ENCODE data around the gene CCDC66. TPM values are rescaled to one million over a fixed set of nuclear protein-coding genes. Genes with fewer than 3 reads are reported as not detected.

CCDC66 gene
- total RNA-seq, result 42.7 TPM
- polyA plus RNA-seq, result 27.9 TPM
- long read RNA-seq, donor 1, result 0 reads
- long read RNA-seq, donor 2, partial matches to known transcripts, result 0 of 4 reads
- long read RNA-seq, donor 2, other reads (novel, unspliced or antisense), result 0 of 4 reads
- long read RNA-seq, donor 3, partial matches to known transcripts, result 0 of 2 reads
- long read RNA-seq, donor 3, other reads (novel, unspliced or antisense), result 0 of 2 reads
- long read RNA-seq, donor 4, result 0 reads
- long read RNA-seq, donor 5, partial matches to known transcripts, result 0 of 4 reads
- long read RNA-seq, donor 5, other reads (novel, unspliced or antisense), result 0 of 4 reads
- long read RNA-seq, donor 6, partial matches to known transcripts, result 0 of 2 reads
- long read RNA-seq, donor 6, other reads (novel, unspliced or antisense), result 0 of 2 reads
- long read RNA-seq, donor 7, partial matches to known transcripts, result 0 of 9 reads
- long read RNA-seq, donor 7, other reads (novel, unspliced or antisense), result 6 of 9 reads
- long read RNA-seq, donor 8, partial matches to known transcripts, result 0 of 2 reads
- long read RNA-seq, donor 8, other reads (novel, unspliced or antisense), result 0 of 2 reads
- long read RNA-seq, donor 9, partial matches to known transcripts, result 0 of 1 reads
- long read RNA-seq, donor 9, other reads (novel, unspliced or antisense), result 0 of 1 reads
- long read RNA-seq, donor 10, result 0 reads

- peak; percentile 82 to 96 (median 91) for DNase-seq (ENCODE audit: low read depth in 6 of 9, low spot score in 9 of 9)
- peaks cover 0 to 4% of the 10 kb centered on the region in 2 donors for H3K4me1 ChIP-seq (ENCODE audit: control insufficient read depth in 2 of 2, insufficient read depth in 2 of 2, low read length in 2 of 2)
- H3K27me3 ChIP-seq (ENCODE audit: control insufficient read depth in 2 of 2, insufficient read depth in 1 of 2, low read length in 1 of 2), result no peaks in the 10 kb centered on the region
- no peaks in the 10 kb centered on the region for H3K9me3 ChIP-seq (ENCODE audit: control insufficient read depth in 2 of 2, insufficient read depth in 1 of 2, low read length in 1 of 2)
- peak within 1 kb of the TSS; percentile 62 to 79 for H3K4me3 ChIP-seq (ENCODE audit: low read length in 2 of 2)
- peak within 1 kb of the TSS; percentile 94 to 95 for H3K27ac ChIP-seq (ENCODE audit: low read depth in 1 of 2, low read length in 1 of 2)
- under 1% methylated on average over 54 of the region's 54 CpGs for WGBS
- peaks cover 0 to 22% of the 10 kb centered on the region in 2 donors for H3K36me3 ChIP-seq (ENCODE audit: control insufficient read depth in 2 of 2, insufficient read depth in 2 of 2, low read length in 1 of 2)
Observed at GRCh38 chr3:56556908-56557830, at the start of gene CCDC66. Gene CCDC66 (plus strand): TSS chr3:56557175. CDS start chr3:56557243, 68 bp downstream.

GRCh38 chr3:56519641-56520040, 37.3 kb upstream of the CCDC66 start:
- H3K9me3 ChIP-seq (ENCODE audit: control insufficient read depth in 2 of 2, insufficient read depth in 1 of 2, low read length in 1 of 2), result no peaks in the 10 kb centered on the region

DNA sequence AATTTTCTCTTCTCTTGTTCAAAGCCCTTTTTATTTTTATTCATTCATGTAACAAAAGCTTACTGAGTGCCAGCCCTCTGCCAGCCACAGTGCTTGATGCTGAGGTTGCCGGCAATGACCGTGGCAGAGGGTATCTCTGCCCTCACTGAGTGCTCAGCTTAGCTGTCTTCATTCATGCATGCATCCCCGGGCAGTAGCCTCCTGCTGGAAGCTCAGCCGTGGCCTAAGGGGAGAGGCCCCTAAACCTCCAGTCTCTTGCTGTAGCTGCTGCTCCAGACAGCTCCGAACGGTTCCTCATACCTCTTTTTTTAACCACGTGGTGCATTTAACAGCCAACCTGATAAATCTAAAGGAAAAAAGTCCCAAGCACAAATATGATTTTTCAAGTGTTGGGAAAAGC, 34.6 kb upstream of the CCDC66 start:
- Histone ChIP-seq H3K36me3 (ENCODE audit: control insufficient read depth in 2 of 2, insufficient read depth in 2 of 2, low read length in 1 of 2) (no peaks in the 10 kb centered on the region), H3K4me1 (ENCODE audit: control insufficient read depth in 2 of 2, insufficient read depth in 2 of 2, low read length in 2 of 2) (no peaks in the 10 kb centered on the region), H3K27ac (ENCODE audit: low read depth in 1 of 2, low read length in 1 of 2) (no peak overlapping the region), H3K9me3 (ENCODE audit: control insufficient read depth in 2 of 2, insufficient read depth in 1 of 2, low read length in 1 of 2) (no peaks in the 10 kb centered on the region), H3K4me3 (ENCODE audit: low read length in 2 of 2) (no peak overlapping the region), H3K27me3 (ENCODE audit: control insufficient read depth in 2 of 2, insufficient read depth in 1 of 2, low read length in 1 of 2) (peaks cover 0 to 3% of the 10 kb centered on the region in 2 donors)
- 62% methylated on average over 7 of the region's 7 CpGs for WGBS
- no peak for DNase-seq (ENCODE audit: low read depth in 6 of 9, low spot score in 9 of 9)

More at GRCh38 chr3:56519641-56520040, 37.3 kb upstream of the CCDC66 start:
- no peaks in the 10 kb centered on the region for H3K36me3 ChIP-seq (ENCODE audit: control insufficient read depth in 2 of 2, insufficient read depth in 2 of 2, low read length in 1 of 2)
- H3K27me3 ChIP-seq (ENCODE audit: control insufficient read depth in 2 of 2, insufficient read depth in 1 of 2, low read length in 1 of 2), result peaks cover 0 to 3% of the 10 kb centered on the region in 2 donors
- 91% methylated on average over 1 of the region's 1 CpG for WGBS
- no peaks in the 10 kb centered on the region for H3K4me1 ChIP-seq (ENCODE audit: control insufficient read depth in 2 of 2, insufficient read depth in 2 of 2, low read length in 2 of 2)
- no peak for DNase-seq (ENCODE audit: low read depth in 6 of 9, low spot score in 9 of 9)
- H3K4me3 ChIP-seq (ENCODE audit: low read length in 2 of 2), result no peak overlapping the region
- H3K27ac ChIP-seq (ENCODE audit: low read depth in 1 of 2, low read length in 1 of 2), result no peak overlapping the region

- Histone ChIP-seq H3K4me1 (ENCODE audit: control insufficient read depth in 2 of 2, insufficient read depth in 2 of 2, low read length in 2 of 2) (no peaks in the 10 kb centered on the region), H3K4me3 (ENCODE audit: low read length in 2 of 2) (no peak overlapping the region), H3K9me3 (ENCODE audit: control insufficient read depth in 2 of 2, insufficient read depth in 1 of 2, low read length in 1 of 2) (no peaks in the 10 kb centered on the region), H3K27me3 (ENCODE audit: control insufficient read depth in 2 of 2, insufficient read depth in 1 of 2, low read length in 1 of 2) (peaks cover 0 to 3% of the 10 kb centered on the region in 2 donors), H3K36me3 (ENCODE audit: control insufficient read depth in 2 of 2, insufficient read depth in 2 of 2, low read length in 1 of 2) (no peaks in the 10 kb centered on the region), H3K27ac (ENCODE audit: low read depth in 1 of 2, low read length in 1 of 2) (no peak overlapping the region)
- WGBS, result 84% methylated on average over 1 of the region's 1 CpG
- no peak for DNase-seq (ENCODE audit: low read depth in 6 of 9, low spot score in 9 of 9)
Observed at GRCh38 chr3:56525291-56525690, 31.7 kb upstream of the CCDC66 start.

- no peak for DNase-seq (ENCODE audit: low read depth in 6 of 9, low spot score in 9 of 9)
- Histone ChIP-seq H3K36me3 (ENCODE audit: control insufficient read depth in 2 of 2, insufficient read depth in 2 of 2, low read length in 1 of 2) (no peaks in the 10 kb centered on the region), H3K27ac (ENCODE audit: low read depth in 1 of 2, low read length in 1 of 2) (no peak overlapping the region), H3K27me3 (ENCODE audit: control insufficient read depth in 2 of 2, insufficient read depth in 1 of 2, low read length in 1 of 2) (peaks cover 0 to 2% of the 10 kb centered on the region in 2 donors), H3K4me3 (ENCODE audit: low read length in 2 of 2) (no peak overlapping the region), H3K4me1 (ENCODE audit: control insufficient read depth in 2 of 2, insufficient read depth in 2 of 2, low read length in 2 of 2) (no peaks in the 10 kb centered on the region), H3K9me3 (ENCODE audit: control insufficient read depth in 2 of 2, insufficient read depth in 1 of 2, low read length in 1 of 2) (no peaks in the 10 kb centered on the region)
- WGBS, result 80% methylated on average over 2 of the region's 2 CpGs
Observed at GRCh38 chr3:56536735-56537134, 20.2 kb upstream of the CCDC66 start.

GRCh38 chr3:56547486-56547885, 9.5 kb upstream of the CCDC66 start:
- 20% methylated on average over 3 of the region's 3 CpGs for WGBS
- no peak for DNase-seq (ENCODE audit: low read depth in 6 of 9, low spot score in 9 of 9)
- peaks cover 0 to 6% of the 10 kb centered on the region in 2 donors for H3K27me3 ChIP-seq (ENCODE audit: control insufficient read depth in 2 of 2, insufficient read depth in 1 of 2, low read length in 1 of 2)
- H3K4me3 ChIP-seq (ENCODE audit: low read length in 2 of 2), result no peak overlapping the region
- no peaks in the 10 kb centered on the region for H3K9me3 ChIP-seq (ENCODE audit: control insufficient read depth in 2 of 2, insufficient read depth in 1 of 2, low read length in 1 of 2)
- no peaks in the 10 kb centered on the region for H3K4me1 ChIP-seq (ENCODE audit: control insufficient read depth in 2 of 2, insufficient read depth in 2 of 2, low read length in 2 of 2)
- no peak overlapping the region for H3K27ac ChIP-seq (ENCODE audit: low read depth in 1 of 2, low read length in 1 of 2)
- no peaks in the 10 kb centered on the region for H3K36me3 ChIP-seq (ENCODE audit: control insufficient read depth in 2 of 2, insufficient read depth in 2 of 2, low read length in 1 of 2)

DNA sequence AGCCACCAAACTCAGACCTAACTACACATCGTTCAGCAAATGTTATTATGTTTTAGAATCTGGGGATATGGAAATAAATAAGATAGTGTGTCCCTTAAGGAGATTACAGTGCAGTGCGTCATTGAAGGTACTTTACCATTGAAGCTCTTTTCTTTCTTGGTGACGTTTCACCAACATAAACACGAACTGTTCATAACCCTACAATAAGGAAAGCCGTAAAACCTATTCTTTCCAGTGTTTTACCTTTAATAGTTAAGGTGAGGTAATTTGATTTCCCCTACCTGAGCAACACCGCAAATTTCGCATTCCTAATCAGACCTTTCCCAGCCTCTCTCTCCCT, 826 bp downstream of the CCDC66 start:
- peak in 1 of 9 donors; percentile 2 for DNase-seq (ENCODE audit: low read depth in 6 of 9, low spot score in 9 of 9)
- Histone ChIP-seq H3K27me3 (ENCODE audit: control insufficient read depth in 2 of 2, insufficient read depth in 1 of 2, low read length in 1 of 2) (no peaks in the 10 kb centered on the region), H3K9me3 (ENCODE audit: control insufficient read depth in 2 of 2, insufficient read depth in 1 of 2, low read length in 1 of 2) (no peaks in the 10 kb centered on the region), H3K27ac (ENCODE audit: low read depth in 1 of 2, low read length in 1 of 2) (peak overlapping the region in 1 of 2 donors; percentile 94), H3K4me1 (ENCODE audit: control insufficient read depth in 2 of 2, insufficient read depth in 2 of 2, low read length in 2 of 2) (peaks cover 0 to 4% of the 10 kb centered on the region in 2 donors), H3K4me3 (ENCODE audit: low read length in 2 of 2) (peak overlapping the region; percentile 62 to 79), H3K36me3 (ENCODE audit: control insufficient read depth in 2 of 2, insufficient read depth in 2 of 2, low read length in 1 of 2) (peaks cover 0 to 22% of the 10 kb centered on the region in 2 donors)
- 40% methylated on average over 7 of the region's 7 CpGs for WGBS

GRCh38 chr3:56573501-56573900, 16.5 kb downstream of the CCDC66 start:
- H3K27ac ChIP-seq (ENCODE audit: low read depth in 1 of 2, low read length in 1 of 2), result no peak overlapping the region
- H3K36me3 ChIP-seq (ENCODE audit: control insufficient read depth in 2 of 2, insufficient read depth in 2 of 2, low read length in 1 of 2), result peaks cover 29 to 41% of the 10 kb centered on the region in 2 donors
- DNase-seq (ENCODE audit: low read depth in 6 of 9, low spot score in 9 of 9), result no peak
- H3K4me1 ChIP-seq (ENCODE audit: control insufficient read depth in 2 of 2, insufficient read depth in 2 of 2, low read length in 2 of 2), result no peaks in the 10 kb centered on the region
- no peaks in the 10 kb centered on the region for H3K9me3 ChIP-seq (ENCODE audit: control insufficient read depth in 2 of 2, insufficient read depth in 1 of 2, low read length in 1 of 2)
- no peak overlapping the region for H3K4me3 ChIP-seq (ENCODE audit: low read length in 2 of 2)
- 100% methylated on average over 1 of the region's 1 CpG for WGBS
- H3K27me3 ChIP-seq (ENCODE audit: control insufficient read depth in 2 of 2, insufficient read depth in 1 of 2, low read length in 1 of 2), result no peaks in the 10 kb centered on the region

Data from thymus (tissue), 14 donors.